K562 (cell line): ENCODE results near the gene PPP1R13L. TPM values are rescaled to one million over a fixed set of nuclear protein-coding genes. Genes with fewer than 3 reads are reported as not detected.
A peak's percentile ranks its signal among the peaks of the same experiment; 100 is the strongest.

ENCODE experiments used
- ARID1B ChIP-seq: fragments of 450-650 bp; IDR thresholded peaks from 2 replicates; pipeline ENCODE4 v1.6.1; 2016; ENCODE audit warnings: antibody characterized with exemption, mild to moderate bottlenecking, inconsistent platforms
- EZH2 ChIP-seq: IDR thresholded peaks from 2 replicates; pipeline ENCODE4 v1.6.1; 2012; ENCODE audit warnings: low read depth, mild to moderate bottlenecking, inconsistent platforms, low read length, borderline replicate concordance
- KDM4B ChIP-seq, 2 experiments: fragments of 450-650 bp in 1 of 2; sonication (generic) in 1 of 2; IDR thresholded peaks; 2 replicates each; pipeline ENCODE4 v1.6.1; 2016 to 2017; ENCODE audit warnings: borderline replicate concordance in 2 of 2, antibody characterized with exemption in 1 of 2, low read depth in 1 of 2, mild to moderate bottlenecking in 1 of 2
- KLF13 ChIP-seq: fragments of 450-650 bp; IDR thresholded peaks from 2 replicates; pipeline ENCODE4 v1.6.1; 2016; ENCODE audit warnings: missing genetic modification characterization, low read depth, mild to moderate bottlenecking, missing compliant biosample characterization, moderate library complexity, borderline replicate concordance
- MCM2 ChIP-seq: fragments of 450-650 bp; IDR thresholded peaks from 2 replicates; pipeline ENCODE4 v1.6.1; 2017; ENCODE audit warnings: low read depth, mild to moderate bottlenecking
- MEIS2 ChIP-seq: fragments of 450-650 bp; IDR thresholded peaks from 2 replicates; pipeline ENCODE4 v1.6.1; 2014; ENCODE audit warnings: mild to moderate bottlenecking; ENCODE audit not compliant: partially characterized antibody
- OTX1 ChIP-seq: fragments of 450-650 bp; formaldehyde crosslinking; IDR thresholded peaks from 2 replicates; pipeline ENCODE4 v1.4.0; 2022; ENCODE audit warnings: mild to moderate bottlenecking
- PCBP2 ChIP-seq: fragments of 200-400 bp; formaldehyde crosslinking; IDR thresholded peaks from 2 replicates; pipeline ENCODE4 v1.6.1; 2018; ENCODE audit warnings: low read length, low read depth, mild to moderate bottlenecking, moderate library complexity; ENCODE audit not compliant: poor library complexity, severe bottlenecking
- POLR2G ChIP-seq: fragments of 200-400 bp; formaldehyde crosslinking; IDR thresholded peaks from 2 replicates; pipeline ENCODE4 v1.6.1; 2017; ENCODE audit warnings: low read depth, mild to moderate bottlenecking, antibody characterized with exemption, low read length, moderate library complexity
- PTBP1 ChIP-seq: fragments of 200-400 bp; formaldehyde crosslinking; IDR thresholded peaks from 2 replicates; pipeline ENCODE4 v1.6.1; 2017; ENCODE audit warnings: low read depth, low read length
- RBFOX2 ChIP-seq: fragments of 200-400 bp; formaldehyde crosslinking; IDR thresholded peaks from 2 replicates; pipeline ENCODE4 v1.6.1; 2017; ENCODE audit warnings: low read depth, mild to moderate bottlenecking, low read length, moderate library complexity
- SMAD1 ChIP-seq: fragments of 150-350 bp; IDR thresholded peaks from 2 replicates; pipeline ENCODE4 v1.6.1; 2014; ENCODE audit warnings: low read length, low read depth; ENCODE audit not compliant: partially characterized antibody
- SMARCA5 ChIP-seq: fragments of 450-650 bp; IDR thresholded peaks from 2 replicates; pipeline ENCODE4 v1.6.1; 2016
- XRCC4 ChIP-seq: IDR thresholded peaks from one replicate; pipeline ENCODE4 v1.6.1; 2011; ENCODE audit not compliant: insufficient read depth, insufficient read length; ENCODE audit errors: extremely low read depth
- polyA plus RNA-seq, 8 experiments: library from polyadenylated mRNA; depleted of rRNA in 4 of 8; stranded (reverse) in 5 of 8; unstranded in 3 of 8; fragments of >200 nt; fragmentation: Nextera tagmentation in 2 of 8; fragmentation: Illumina TruSeq in 1 of 8; extraction: Ambion mirVana in 2 of 8; extraction: Trizol in 1 of 8; gene quantifications; 2 replicates each; pipeline versions ENCODE4 v1.2.1 to v1.2.3, GENCODE V29; 2011 to 2014; ENCODE audit warnings: inconsistent platforms in 1 of 8, missing spikeins in 1 of 8
- total RNA-seq, 7 experiments: library from RNA; depleted of rRNA in 6 of 7; stranded (reverse); fragments of >200 nt in 6 of 7; fragmentation: Illumina TruSeq in 2 of 7; extraction: Trizol in 2 of 7; gene quantifications; 2 replicates each; pipeline versions ENCODE4 v1.2.1 to v1.2.3, GENCODE V29; 2011 to 2021; ENCODE audit warnings: low replicate concordance in 1 of 7
- TF ChIP-seq, protein P1 (sequence below): fragments of 250-450 bp; sonication (Bioruptor Pico); IDR thresholded peaks from 2 replicates; pipeline ENCODE4 v1.5.0; 2021; ENCODE audit warnings: mild to moderate bottlenecking, borderline replicate concordance
- TF ChIP-seq, protein P2 (sequence below): fragments of 250-450 bp; sonication (Bioruptor Pico); IDR thresholded peaks from 2 replicates; pipeline ENCODE4 v1.4.0; 2020; ENCODE audit warnings: mild to moderate bottlenecking, moderate library complexity, borderline replicate concordance
- TF ChIP-seq, protein P3 (sequence below): sonication (generic); formaldehyde crosslinking; IDR thresholded peaks from 2 replicates; pipeline ENCODE4 v1.4.0; 2020; ENCODE audit warnings: mild to moderate bottlenecking, missing genetic modification reagents

Gene PPP1R13L
- total and polyA plus RNA-seq, 9 of the 15 experiments (the other 6 are each of a cell fraction or from before 2014, with no cell fraction given): 0.32 to 6.7 (median 2.0) TPM

DNA sequence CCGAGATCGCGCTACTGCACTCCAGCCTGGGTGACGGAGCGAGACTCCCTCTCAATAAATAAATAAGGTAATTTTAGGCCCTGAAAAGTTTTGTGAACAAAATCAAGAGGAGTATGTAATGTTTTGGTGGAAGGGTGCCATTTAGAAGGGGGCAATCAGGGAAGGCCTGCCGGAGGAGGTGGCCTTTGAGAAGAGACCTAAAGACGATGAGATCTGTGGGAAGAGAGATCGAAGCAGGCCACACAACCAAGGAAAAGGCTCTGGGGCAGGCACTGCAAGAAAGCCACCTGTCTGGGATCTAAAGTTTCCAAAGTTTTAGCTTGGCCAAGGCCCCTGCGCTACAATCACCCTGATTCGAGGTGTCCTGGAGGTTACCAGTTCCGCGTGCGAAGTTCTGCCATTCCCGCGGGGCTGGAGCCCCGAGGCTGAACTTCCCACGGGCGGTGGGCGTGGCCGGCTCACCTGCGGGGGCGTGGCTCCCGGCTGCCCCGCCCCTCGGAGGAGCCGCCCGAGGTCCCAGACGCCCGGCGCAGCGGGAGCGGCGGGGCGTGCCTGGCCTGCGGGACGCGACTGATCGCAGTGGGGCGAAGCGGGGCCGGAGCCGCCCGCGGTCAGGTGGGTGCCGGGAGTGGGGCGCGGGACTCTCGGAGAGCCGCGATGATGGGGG is 64.5 kb downstream of the PPP1R13L start, which contains the start of gene KLC3 (continued):
- TF ChIP-seq XRCC4 (no peak), OTX1 (CRISPR knock-in tag) (no peak), MCM2 (no peak), KLF13 (peak; percentile 36; the same call in 1 of the 2 replicates), SMARCA5 (peak; percentile 44; the same call in 1 of the 2 replicates), RBFOX2 (peak; percentile 41; the same call in 1 of the 2 replicates), PTBP1 (0 out of 2 replicates have a peak, but pooled peaks have one; percentile 45), EZH2 (no peak), SMAD1 (no peak), MEIS2 (no peak), KDM4B (IDR thresholded peaks at IDR 0.05; ENCODE audit: borderline replicate concordance in 2 of 2, low read depth in 1 of 2) (no peak), PCBP2 (no peak), POLR2G (peak; percentile 38; the same call in 1 of the 2 replicates), ARID1B (no peak)
- TF ChIP-seq, protein P1, sequence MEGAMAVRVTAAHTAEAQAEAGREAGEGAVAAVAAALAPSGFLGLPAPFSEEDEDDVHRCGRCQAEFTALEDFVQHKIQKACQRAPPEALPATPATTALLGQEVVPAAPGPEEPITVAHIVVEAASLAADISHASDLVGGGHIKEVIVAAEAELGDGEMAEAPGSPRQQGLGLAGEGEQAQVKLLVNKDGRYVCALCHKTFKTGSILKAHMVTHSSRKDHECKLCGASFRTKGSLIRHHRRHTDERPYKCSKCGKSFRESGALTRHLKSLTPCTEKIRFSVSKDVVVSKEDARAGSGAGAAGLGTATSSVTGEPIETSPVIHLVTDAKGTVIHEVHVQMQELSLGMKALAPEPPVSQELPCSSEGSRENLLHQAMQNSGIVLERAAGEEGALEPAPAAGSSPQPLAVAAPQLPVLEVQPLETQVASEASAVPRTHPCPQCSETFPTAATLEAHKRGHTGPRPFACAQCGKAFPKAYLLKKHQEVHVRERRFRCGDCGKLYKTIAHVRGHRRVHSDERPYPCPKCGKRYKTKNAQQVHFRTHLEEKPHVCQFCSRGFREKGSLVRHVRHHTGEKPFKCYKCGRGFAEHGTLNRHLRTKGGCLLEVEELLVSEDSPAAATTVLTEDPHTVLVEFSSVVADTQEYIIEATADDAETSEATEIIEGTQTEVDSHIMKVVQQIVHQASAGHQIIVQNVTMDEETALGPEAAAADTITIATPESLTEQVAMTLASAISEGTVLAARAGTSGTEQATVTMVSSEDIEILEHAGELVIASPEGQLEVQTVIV (CRISPR knock-in tag): no peak
- TF ChIP-seq, protein P2, sequence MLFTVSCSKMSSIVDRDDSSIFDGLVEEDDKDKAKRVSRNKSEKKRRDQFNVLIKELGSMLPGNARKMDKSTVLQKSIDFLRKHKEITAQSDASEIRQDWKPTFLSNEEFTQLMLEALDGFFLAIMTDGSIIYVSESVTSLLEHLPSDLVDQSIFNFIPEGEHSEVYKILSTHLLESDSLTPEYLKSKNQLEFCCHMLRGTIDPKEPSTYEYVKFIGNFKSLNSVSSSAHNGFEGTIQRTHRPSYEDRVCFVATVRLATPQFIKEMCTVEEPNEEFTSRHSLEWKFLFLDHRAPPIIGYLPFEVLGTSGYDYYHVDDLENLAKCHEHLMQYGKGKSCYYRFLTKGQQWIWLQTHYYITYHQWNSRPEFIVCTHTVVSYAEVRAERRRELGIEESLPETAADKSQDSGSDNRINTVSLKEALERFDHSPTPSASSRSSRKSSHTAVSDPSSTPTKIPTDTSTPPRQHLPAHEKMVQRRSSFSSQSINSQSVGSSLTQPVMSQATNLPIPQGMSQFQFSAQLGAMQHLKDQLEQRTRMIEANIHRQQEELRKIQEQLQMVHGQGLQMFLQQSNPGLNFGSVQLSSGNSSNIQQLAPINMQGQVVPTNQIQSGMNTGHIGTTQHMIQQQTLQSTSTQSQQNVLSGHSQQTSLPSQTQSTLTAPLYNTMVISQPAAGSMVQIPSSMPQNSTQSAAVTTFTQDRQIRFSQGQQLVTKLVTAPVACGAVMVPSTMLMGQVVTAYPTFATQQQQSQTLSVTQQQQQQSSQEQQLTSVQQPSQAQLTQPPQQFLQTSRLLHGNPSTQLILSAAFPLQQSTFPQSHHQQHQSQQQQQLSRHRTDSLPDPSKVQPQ (CRISPR knock-in tag): no peak
- TF ChIP-seq, protein P3, sequence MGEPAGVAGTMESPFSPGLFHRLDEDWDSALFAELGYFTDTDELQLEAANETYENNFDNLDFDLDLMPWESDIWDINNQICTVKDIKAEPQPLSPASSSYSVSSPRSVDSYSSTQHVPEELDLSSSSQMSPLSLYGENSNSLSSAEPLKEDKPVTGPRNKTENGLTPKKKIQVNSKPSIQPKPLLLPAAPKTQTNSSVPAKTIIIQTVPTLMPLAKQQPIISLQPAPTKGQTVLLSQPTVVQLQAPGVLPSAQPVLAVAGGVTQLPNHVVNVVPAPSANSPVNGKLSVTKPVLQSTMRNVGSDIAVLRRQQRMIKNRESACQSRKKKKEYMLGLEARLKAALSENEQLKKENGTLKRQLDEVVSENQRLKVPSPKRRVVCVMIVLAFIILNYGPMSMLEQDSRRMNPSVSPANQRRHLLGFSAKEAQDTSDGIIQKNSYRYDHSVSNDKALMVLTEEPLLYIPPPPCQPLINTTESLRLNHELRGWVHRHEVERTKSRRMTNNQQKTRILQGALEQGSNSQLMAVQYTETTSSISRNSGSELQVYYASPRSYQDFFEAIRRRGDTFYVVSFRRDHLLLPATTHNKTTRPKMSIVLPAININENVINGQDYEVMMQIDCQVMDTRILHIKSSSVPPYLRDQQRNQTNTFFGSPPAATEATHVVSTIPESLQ (CRISPR knock-in tag): peak; percentile 71; the same call in 1 of the 2 replicates
